Measurements from ENCODE around the gene TTC3. TPM values are rescaled to one million over a fixed set of nuclear protein-coding genes. Genes with fewer than 3 reads are reported as not detected.

The TTC3 gene
- total and polyA plus RNA-seq, 9 of the 15 experiments (the other 6 are each of a cell fraction or from before 2014, with no cell fraction given), result 17.5 to 92.0 (median 59.5) TPM

- in situ Hi-C loops (cut with MboI) (no loop called here), intact Hi-C loops (cut with micrococcal nuclease) (no loop called here)
- no peak for DNase-seq (ENCODE audit: extremely low read depth in 1 of 4, low spot score in 3 of 4)
- 91% methylated on average over 9 of the region's 9 CpGs for WGBS (ENCODE audit: insufficient coverage, low coverage, missing lambda C conversion rate)
- Histone ChIP-seq H3K9me3 (replicated peaks; ENCODE audit: control insufficient read depth, insufficient read depth, low read depth, low read length) (no peaks in the 10 kb centered on the region), H2AFZ (ENCODE audit: low read depth, low read length) (no peak overlapping the region), H3K27me3 (ENCODE audit: control insufficient read depth in 2 of 2, insufficient read depth in 2 of 2, low read length in 2 of 2) (no peaks in the 10 kb centered on the region), H3K27ac (ENCODE audit: extremely low read depth, low read depth, low read length) (no peak overlapping the region), H3K79me2 (ENCODE audit: control insufficient read depth, insufficient read depth, low read length) (no peaks in the 10 kb centered on the region), H3K4me2 (ENCODE audit: insufficient read depth, low read length) (no peak overlapping the region), H3K36me3 (ENCODE audit: control insufficient read depth, insufficient read depth, low read length) (peaks cover 20% of the 10 kb centered on the region; the same call in 2 of the 3 replicates), H3K4me3 (no peak overlapping the region), H4K20me1 (replicated peaks; ENCODE audit: control insufficient read depth, insufficient read depth, low read length) (no peaks in the 10 kb centered on the region), H3K9me1 (ENCODE audit: control insufficient read depth, insufficient read depth, low read length) (no peaks in the 10 kb centered on the region), H3K9ac (ENCODE audit: insufficient read depth in 1 of 2, low read depth in 2 of 2, low read length in 2 of 2) (no peak overlapping the region), H3K4me1 (replicated peaks in 1 of 2; ENCODE audit: control insufficient read depth in 2 of 2, insufficient read depth in 2 of 2, low read length in 2 of 2) (no peaks in the 10 kb centered on the region; a peak in 1 of 5 replicates)
- no TSS peak for BruUV-seq (replicated peaks)
- CTCF ChIA-PET (ENCODE audit: low intra/inter-chr PET ratio), result no interaction called here
- POLR2A ChIA-PET, result no interaction called here
- peak; percentile 73 for TF ChIP-seq RFX1 (IDR thresholded peaks at IDR 0.05)
- TF ChIP-seq LCOR (CRISPR knock-in tag; IDR thresholded peaks at IDR 0.05), result no peak
- ATAC-seq, result no peak
- FAIRE-seq, result no peak
Observed at GRCh38 chr21:37065561-37066177, 7.4 kb upstream of the TTC3 start.

- Histone ChIP-seq H3K27me3 (ENCODE audit: control insufficient read depth in 2 of 2, insufficient read depth in 2 of 2, low read length in 2 of 2) (no peaks in the 10 kb centered on the region), H3K9me3 (replicated peaks; ENCODE audit: control insufficient read depth, insufficient read depth, low read depth, low read length) (no peaks in the 10 kb centered on the region), H3K36me3 (ENCODE audit: control insufficient read depth, insufficient read depth, low read length) (peaks cover 23% of the 10 kb centered on the region; the same call in 2 of the 3 replicates), H2AFZ (ENCODE audit: low read depth, low read length) (peak overlapping the region; percentile 86), H3K27ac (ENCODE audit: extremely low read depth, low read depth, low read length) (peak overlapping the region; percentile 95), H3K4me2 (ENCODE audit: insufficient read depth, low read length) (peak overlapping the region; percentile 89), H4K20me1 (replicated peaks; ENCODE audit: control insufficient read depth, insufficient read depth, low read length) (peaks cover 10% of the 10 kb centered on the region; the same call in 1 of the 2 replicates), H3K9ac (ENCODE audit: insufficient read depth in 1 of 2, low read depth in 2 of 2, low read length in 2 of 2) (peak overlapping the region; percentile 92 to 97), H3K9me1 (ENCODE audit: control insufficient read depth, insufficient read depth, low read length) (no peaks in the 10 kb centered on the region), H3K4me3 (peak overlapping the region; percentile 69), H3K4me1 (replicated peaks in 1 of 2; ENCODE audit: control insufficient read depth in 2 of 2, insufficient read depth in 2 of 2, low read length in 2 of 2) (peaks cover 15 to 26% of the 10 kb centered on the region in 2 experiments; a peak in 4 of 5 replicates), H3K79me2 (ENCODE audit: control insufficient read depth, insufficient read depth, low read length) (peaks cover 50% of the 10 kb centered on the region)
- DNase-seq (ENCODE audit: extremely low read depth in 1 of 4, low spot score in 3 of 4) (peak; percentile 26 to 55 (median 38)), ATAC-seq (peak; percentile 1), FAIRE-seq (peak; percentile 52)
- CTCF ChIA-PET (ENCODE audit: low intra/inter-chr PET ratio), result interaction anchor here (2.8 kb wide), 1 partner anchor 95 kb away, joined by 7 read pairs; no protein-coding TSS in a partner anchor
- BruUV-seq (replicated peaks), result TSS peak; percentile 60
- intact Hi-C loops (cut with micrococcal nuclease), result no loop called here
- in situ Hi-C loops (cut with MboI), result no loop called here
- WGBS (ENCODE audit: insufficient coverage, low coverage, missing lambda C conversion rate), result 15% methylated on average over 12 of the region's 12 CpGs
- POLR2A ChIA-PET, result interaction anchor here (0.6 to 2.8 kb wide), 10 partner anchors 10 to 747 kb away, joined by 3 to 9 read pairs (median 3); no protein-coding TSS in a partner anchor
- TF ChIP-seq DMBX1 (CRISPR knock-in tag; IDR thresholded peaks at IDR 0.05; ENCODE audit: borderline replicate concordance) (no peak), C11orf30 (IDR thresholded peaks at IDR 0.05; ENCODE audit: low read depth) (no peak), ZNF224 (CRISPR knock-in tag; IDR thresholded peaks at IDR 0.05) (no peak), ELF1 (tag; IDR thresholded peaks at IDR 0.05) (0 out of 2 replicates have a peak, but pooled peaks have one; percentile 40), ETV5 (CRISPR knock-in tag; IDR thresholded peaks at IDR 0.05; ENCODE audit: low read depth) (peak; percentile 7; the same call in 1 of the 2 replicates), EGR1 (conservative IDR thresholded peaks at IDR 0.05) (no peak), SAP30 (IDR thresholded peaks at IDR 0.05; ENCODE audit: borderline replicate concordance, insufficient read depth, low read depth, low read length, poor library complexity, severe bottlenecking) (no peak), THRA (IDR thresholded peaks at IDR 0.05) (no peak), CHCHD3 (CRISPR knock-in tag; IDR thresholded peaks at IDR 0.05) (no peak), COPS2 (conservative IDR thresholded peaks at IDR 0.05) (no peak), ADNP (tag; IDR thresholded peaks at IDR 0.05) (0 out of 2 replicates have a peak, but pooled peaks have one; percentile 58), NEUROD1 (IDR thresholded peaks at IDR 0.05; ENCODE audit: borderline replicate concordance, low read depth, low read length, partially characterized antibody) (no peak)
Observed at GRCh38 chr21:37071561-37072273, 1.3 kb upstream of the TTC3 start.
